AG09309 (cell line): ENCODE measurements around the gene TTYH1.

Experiments used
- DNase-seq: peaks from one replicate; pipeline ENCODE4 v3.0.0-alpha.2; 2010; ENCODE audit warnings: low read depth
- H3K4me3 ChIP-seq: 2 replicates; pipeline ENCODE4 v1.5.1; 2011; ENCODE audit warnings: mild to moderate bottlenecking, low read depth, low read length, moderate library complexity; ENCODE audit not compliant: control insufficient read depth
- CTCF ChIP-seq: IDR thresholded peaks from 2 replicates; pipeline ENCODE4 v1.5.1; 2011; ENCODE audit warnings: mild to moderate bottlenecking, low read depth, low read length, inconsistent platforms; ENCODE audit not compliant: insufficient read depth, control insufficient read depth; ENCODE audit errors: missing control alignments

Gene TTYH1

GRCh38 chr19:54434112-54434872 is 19.0 kb downstream of the TTYH1 start:
- H3K4me3 ChIP-seq = no peak overlapping the region
- TF ChIP-seq CTCF = no peak
- no peak for DNase-seq

GRCh38 chr19:54434873-54435214 is 19.6 kb downstream of the TTYH1 start:
- H3K4me3 ChIP-seq = no peak overlapping the region
- DNase-seq = no peak
- TF ChIP-seq CTCF = no peak

GRCh38 chr19:54435551-54436016 is 20.3 kb downstream of the TTYH1 start:
- TF ChIP-seq CTCF = no peak
- no peak for DNase-seq
- H3K4me3 ChIP-seq = no peak overlapping the region

GRCh38 chr19:54436031-54436523 is 20.8 kb downstream of the TTYH1 start:
- H3K4me3 ChIP-seq = no peak overlapping the region
- no peak for TF ChIP-seq CTCF
- no peak for DNase-seq

GRCh38 chr19:54436628-54437252 is 21.5 kb downstream of the TTYH1 start:
- no peak overlapping the region for H3K4me3 ChIP-seq
- DNase-seq = no peak
- no peak for TF ChIP-seq CTCF

GRCh38 chr19:54439174-54439851 is 24.0 kb downstream of the TTYH1 start:
- no peak for DNase-seq
- TF ChIP-seq CTCF = peak; percentile 35
- no peak overlapping the region for H3K4me3 ChIP-seq
